ENCODE data around the gene ANTKMT. TPM values are rescaled to one million over a fixed set of nuclear protein-coding genes. Genes with fewer than 3 reads are reported as not detected.

Gene ANTKMT
- total and polyA plus RNA-seq, 4 donors = 14.0 to 29.7 (median 19.7) TPM

- TF ChIP-seq FOXA1 (IDR thresholded peaks at IDR 0.05) = no peak
- TF ChIP-seq ZBTB33 (IDR thresholded peaks at IDR 0.05) = no peak
- no peak for TF ChIP-seq RAD21 (IDR thresholded peaks at IDR 0.05)
- no peak for TF ChIP-seq HNF4A (conservative IDR thresholded peaks at IDR 0.05)
- TF ChIP-seq YY1 (IDR thresholded peaks at IDR 0.05) = no peak
- TF ChIP-seq EGR1 (IDR thresholded peaks at IDR 0.05; ENCODE audit: low read depth in 2 of 2) = no peak
- no peak for TF ChIP-seq REST (IDR thresholded peaks at IDR 0.05)
- no peak for TF ChIP-seq TAF1 (conservative IDR thresholded peaks at IDR 0.05)
- TF ChIP-seq MAX (IDR thresholded peaks at IDR 0.05) = no peak
- TF ChIP-seq FOXA2 (IDR thresholded peaks at IDR 0.05) = no peak
- TF ChIP-seq SP1 (IDR thresholded peaks at IDR 0.05) = no peak
- no peak for TF ChIP-seq NR2F2 (IDR thresholded peaks at IDR 0.05)
- no peak for TF ChIP-seq CTCF (IDR thresholded peaks at IDR 0.05; ENCODE audit: low read depth, low read length, missing input control)
- no peak for TF ChIP-seq ATF3 (IDR thresholded peaks at IDR 0.05)
- 67% methylated on average over 7 of the region's 7 CpGs for WGBS
- H3K27me3 ChIP-seq (ENCODE audit: control insufficient read depth in 4 of 4, insufficient read depth in 4 of 4, low read length in 3 of 4) = peaks cover 3 to 21% (median 12%) of the 10 kb centered on the region in 4 donors
These were observed 16.9 kb upstream of the ANTKMT start for GRCh38 chr16:704047-704446.

GRCh38 chr16:704552-705380 is 16.2 kb upstream of the ANTKMT start:
- Histone ChIP-seq H3K4me1 (ENCODE audit: control insufficient read depth in 4 of 4, insufficient read depth in 4 of 4, low read length in 3 of 4) (peaks cover 0 to 3% (median 0%) of the 10 kb centered on the region in 4 donors), H3K27ac (ENCODE audit: low read depth in 1 of 2, low read length in 2 of 2) (no peak overlapping the region), H3K36me3 (ENCODE audit: control insufficient read depth in 4 of 4, insufficient read depth in 3 of 4, low read depth in 1 of 4, low read length in 3 of 4) (no peaks in the 10 kb centered on the region), H3K27me3 (ENCODE audit: control insufficient read depth in 4 of 4, insufficient read depth in 4 of 4, low read length in 3 of 4) (peaks cover 4 to 21% (median 12%) of the 10 kb centered on the region in 4 donors), H3K9ac (ENCODE audit: low read depth in 1 of 2, low read length in 2 of 2) (no peak overlapping the region), H3K9me3 (ENCODE audit: control insufficient read depth in 4 of 4, low read length in 3 of 4) (no peaks in the 10 kb centered on the region), H3K4me3 (ENCODE audit: low read depth in 1 of 3, low read length in 3 of 3) (no peak overlapping the region)
- DNase-seq (ENCODE audit: low spot score) = no peak
- WGBS = 15% methylated on average over 50 of the region's 50 CpGs
- no peak for TF ChIP-seq CTCF (IDR thresholded peaks at IDR 0.05; ENCODE audit: low read depth, low read length, missing input control)
- no peak for TF ChIP-seq YY1 (IDR thresholded peaks at IDR 0.05)
- TF ChIP-seq FOXA2 (IDR thresholded peaks at IDR 0.05) = no peak
- no peak for TF ChIP-seq NR2F2 (IDR thresholded peaks at IDR 0.05)
- TF ChIP-seq HNF4G (IDR thresholded peaks at IDR 0.05) = no peak
- no peak for TF ChIP-seq SP1 (IDR thresholded peaks at IDR 0.05)
- TF ChIP-seq ZBTB33 (IDR thresholded peaks at IDR 0.05) = no peak
- TF ChIP-seq TAF1 (conservative IDR thresholded peaks at IDR 0.05) = no peak
- TF ChIP-seq ATF3 (IDR thresholded peaks at IDR 0.05) = no peak
- no peak for TF ChIP-seq FOXA1 (IDR thresholded peaks at IDR 0.05)
- no peak for TF ChIP-seq GABPA (IDR thresholded peaks at IDR 0.05 in 1 of 2, conservative IDR thresholded peaks at IDR 0.05 in 1 of 2)
- no peak for TF ChIP-seq RXRA (IDR thresholded peaks at IDR 0.05)

More at GRCh38 chr16:704047-704446, 16.9 kb upstream of the ANTKMT start:
- H3K36me3 ChIP-seq (ENCODE audit: control insufficient read depth in 4 of 4, insufficient read depth in 3 of 4, low read depth in 1 of 4, low read length in 3 of 4) = no peaks in the 10 kb centered on the region
- H3K9me3 ChIP-seq (ENCODE audit: control insufficient read depth in 4 of 4, low read length in 3 of 4) = no peaks in the 10 kb centered on the region
- H3K4me1 ChIP-seq (ENCODE audit: control insufficient read depth in 4 of 4, insufficient read depth in 4 of 4, low read length in 3 of 4) = peaks cover 0 to 3% (median 0%) of the 10 kb centered on the region in 4 donors
- H3K9ac ChIP-seq (ENCODE audit: low read depth in 1 of 2, low read length in 2 of 2) = no peak overlapping the region
- H3K27ac ChIP-seq (ENCODE audit: low read depth in 1 of 2, low read length in 2 of 2) = no peak overlapping the region
- no peak overlapping the region for H3K4me3 ChIP-seq (ENCODE audit: low read depth in 1 of 3, low read length in 3 of 3)
- DNase-seq (ENCODE audit: low spot score) = no peak

Data from liver (tissue), 9 donors.